HG02763 (cell line): Measurements from ENCODE around the gene KIAA1614.

Experiments used
- ATAC-seq: cut with Tn5 transposase; IDR thresholded peaks from one replicate; pipeline ENCODE4 v1.9.1; 2021; ENCODE audit warnings: mild to moderate bottlenecking, moderate library complexity; ENCODE audit not compliant: unreplicated experiment

The KIAA1614 gene, protein sequence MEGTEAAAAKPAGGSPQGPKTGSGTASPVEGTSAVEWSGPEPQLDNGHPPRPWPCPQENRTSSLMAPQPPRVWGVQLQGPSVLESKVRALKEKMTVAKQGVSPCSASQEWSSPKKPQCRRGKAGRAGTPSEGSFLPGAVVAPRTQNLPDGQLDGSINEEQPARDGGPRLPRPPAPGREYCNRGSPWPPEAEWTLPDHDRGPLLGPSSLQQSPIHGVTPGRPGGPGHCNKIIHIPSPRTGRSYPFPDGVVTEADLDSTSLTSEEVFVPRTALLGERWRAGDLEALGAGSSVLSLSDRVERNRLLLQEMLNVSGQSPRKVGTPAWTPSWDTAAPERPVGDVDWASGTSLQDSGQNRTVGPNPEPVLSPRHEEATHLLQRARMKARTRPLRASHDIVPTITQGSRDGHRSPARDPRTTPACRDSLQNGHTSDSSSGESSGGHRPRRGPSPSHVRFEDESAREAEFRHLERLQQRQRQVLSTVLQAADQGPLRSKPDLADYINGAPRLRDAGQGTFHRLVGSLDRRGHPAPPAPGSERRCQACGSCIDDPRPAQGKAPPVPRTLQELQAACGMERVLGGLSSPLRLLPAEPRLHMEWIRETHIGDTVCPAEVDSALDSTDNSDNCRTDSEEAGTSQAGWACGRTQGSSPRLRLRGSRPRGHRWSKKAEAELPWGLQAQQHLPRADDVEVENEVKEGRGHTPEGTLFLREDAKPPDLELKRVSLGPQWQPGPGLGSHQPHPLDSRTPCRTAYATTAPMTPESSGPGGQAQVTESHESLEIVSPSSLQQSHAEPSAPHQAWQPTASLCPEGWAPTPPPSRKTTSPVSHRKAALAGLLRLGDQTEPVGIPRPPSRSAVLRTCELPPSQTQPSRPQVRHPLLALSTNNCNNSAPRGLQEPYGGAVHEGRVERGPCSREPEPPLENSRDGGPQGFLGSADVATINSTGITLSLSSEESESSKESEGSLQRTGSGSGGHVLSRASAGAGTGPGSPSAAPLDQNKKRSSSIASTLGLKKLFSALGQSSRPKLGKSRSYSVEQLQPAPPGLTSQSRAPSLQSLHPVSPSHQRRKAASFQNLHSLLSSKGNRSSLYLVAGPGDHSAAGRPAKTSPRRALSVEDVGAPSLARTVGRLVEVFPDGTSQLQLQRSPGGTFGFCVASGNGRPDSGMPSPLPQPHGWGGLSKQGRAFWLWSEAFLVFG

DNA sequence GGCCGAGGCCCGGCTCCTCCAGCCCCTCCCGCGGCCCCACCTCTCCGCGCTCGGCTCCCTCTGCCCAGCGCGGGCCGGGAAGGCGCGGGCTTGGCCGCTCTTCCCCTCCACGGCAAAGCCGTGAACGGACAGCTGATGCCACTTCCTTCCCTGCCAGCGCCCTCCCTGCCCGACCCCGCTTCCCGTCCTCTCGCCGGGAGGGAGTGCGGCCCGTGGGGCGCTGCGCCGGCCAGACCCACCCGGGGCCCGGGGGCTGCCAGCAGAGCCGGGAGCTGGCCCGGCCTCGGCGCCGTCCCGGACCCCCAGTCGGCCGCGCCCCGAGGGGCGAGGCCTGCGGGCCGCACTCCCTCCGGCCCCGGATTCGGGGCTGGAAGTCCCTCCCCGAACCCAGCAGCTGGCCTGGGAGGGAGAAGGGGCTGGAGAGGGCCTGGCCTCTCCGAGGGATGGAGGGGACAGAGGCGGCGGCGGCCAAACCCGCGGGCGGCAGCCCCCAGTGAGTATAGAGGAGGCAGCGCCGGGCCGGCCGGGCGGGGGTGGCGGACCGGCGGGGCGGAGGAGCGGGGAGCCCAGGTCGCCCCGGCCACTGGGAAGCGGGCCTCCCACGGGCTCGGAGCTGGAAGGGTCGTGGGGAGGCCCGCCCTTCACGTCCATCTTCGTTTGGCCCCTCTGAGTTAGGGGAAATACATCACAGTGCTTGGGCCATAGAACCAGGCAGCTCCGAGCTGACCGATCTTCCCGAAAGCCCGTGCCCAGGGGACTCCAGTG lies at the start of gene KIAA1614:
Gene KIAA1614, plus strand, starts transcription at position 97 of the 765 bp plus-strand sequence. Its CDS starts 347 bp downstream, at position 444.
- ATAC-seq = no peak

DNA sequence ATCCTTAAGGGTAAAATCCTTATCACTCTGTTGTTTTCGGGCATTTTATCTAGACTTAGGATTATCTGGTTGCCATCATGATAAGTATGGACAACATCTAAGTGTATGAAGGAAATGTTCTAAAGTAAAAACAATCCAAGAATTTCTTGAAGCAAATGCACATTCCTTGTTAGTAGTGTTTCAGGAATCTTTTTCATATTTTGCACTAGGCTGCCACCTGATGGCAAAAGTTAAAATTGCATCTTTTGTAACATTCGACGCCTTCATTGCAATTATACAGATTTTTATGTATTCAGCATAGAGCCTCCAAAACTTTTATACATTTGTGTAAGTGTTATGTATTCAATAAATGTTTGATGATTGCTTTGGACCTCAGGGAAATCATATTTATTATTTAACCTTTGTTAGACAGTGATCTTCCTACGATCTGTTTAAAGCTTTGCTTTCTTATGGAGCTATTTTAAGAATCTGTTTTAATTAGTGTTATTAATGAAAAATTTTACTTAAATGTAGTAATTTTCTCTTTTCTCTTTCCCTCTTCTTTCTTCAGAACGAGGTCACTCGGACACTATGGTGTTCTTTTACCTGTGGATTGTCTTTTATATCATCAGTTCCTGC lies 49.4 kb upstream of the KIAA1614 start:
- ATAC-seq = no peak

DNA sequence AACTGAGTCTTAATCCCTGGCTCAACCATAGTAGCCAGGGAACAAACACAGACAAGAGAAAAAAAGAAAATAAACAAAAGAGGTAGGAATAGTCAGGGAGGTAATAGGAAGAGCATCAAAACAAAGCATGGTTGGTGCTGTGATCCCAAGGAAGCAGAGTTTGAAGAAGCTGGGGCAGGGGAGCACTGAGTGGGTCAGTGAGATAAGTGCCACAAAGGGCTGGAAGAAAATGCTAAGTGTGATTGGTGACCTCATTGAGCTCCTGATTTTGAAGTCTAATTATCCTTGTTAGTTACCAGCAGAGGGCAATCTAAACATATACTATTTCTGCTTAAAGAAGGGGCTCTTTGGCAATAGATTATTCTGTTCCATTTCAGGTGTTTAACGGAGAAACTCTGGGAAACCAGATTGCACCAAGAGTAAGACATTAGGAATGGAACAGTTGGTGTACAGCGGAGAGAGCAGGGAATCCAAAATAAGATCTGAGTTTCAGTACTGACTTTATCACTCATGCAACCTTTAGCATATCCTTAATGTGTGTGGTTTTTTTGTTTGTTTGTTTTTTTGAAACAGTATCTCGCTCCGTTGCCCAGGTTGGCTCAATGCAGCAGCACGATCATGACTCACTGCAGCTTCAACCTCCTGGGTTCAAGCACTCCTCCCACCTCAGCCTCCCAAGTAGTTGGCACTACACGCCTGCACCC lies 30.7 kb upstream of the KIAA1614 start:
- no peak for ATAC-seq

DNA sequence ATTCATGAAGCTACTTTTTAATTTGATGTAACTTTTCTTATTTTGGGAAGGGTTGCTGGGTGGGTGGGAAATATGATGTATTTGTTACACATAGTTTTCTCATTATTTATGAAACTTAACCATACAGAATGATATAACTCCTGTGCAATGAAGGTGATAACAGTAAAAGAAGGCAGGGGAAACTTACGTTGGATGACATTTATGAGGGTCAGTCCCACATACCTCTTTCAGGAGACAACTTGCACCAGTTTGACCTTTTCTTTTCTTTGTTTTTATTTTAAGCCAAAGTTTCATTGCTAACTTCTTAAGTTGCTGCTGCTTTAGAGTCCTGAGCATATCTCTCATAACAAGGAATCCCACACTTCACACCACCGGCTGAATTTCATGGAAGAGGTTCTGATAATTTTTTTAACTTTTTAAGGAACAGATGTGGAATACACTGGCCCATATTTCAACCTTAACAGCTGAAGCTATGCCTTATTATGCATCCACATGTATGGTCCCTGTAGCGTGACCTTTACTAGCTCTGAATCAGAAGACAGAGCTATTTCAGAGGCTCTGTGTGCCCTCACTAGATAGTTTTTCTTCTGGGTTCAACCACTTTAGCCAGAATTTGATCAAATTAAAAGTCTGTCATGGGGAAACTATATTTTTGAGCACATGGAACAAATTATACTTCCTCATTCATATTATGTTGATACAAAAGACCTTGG lies 28.0 kb upstream of the KIAA1614 start:
- no peak for ATAC-seq

DNA sequence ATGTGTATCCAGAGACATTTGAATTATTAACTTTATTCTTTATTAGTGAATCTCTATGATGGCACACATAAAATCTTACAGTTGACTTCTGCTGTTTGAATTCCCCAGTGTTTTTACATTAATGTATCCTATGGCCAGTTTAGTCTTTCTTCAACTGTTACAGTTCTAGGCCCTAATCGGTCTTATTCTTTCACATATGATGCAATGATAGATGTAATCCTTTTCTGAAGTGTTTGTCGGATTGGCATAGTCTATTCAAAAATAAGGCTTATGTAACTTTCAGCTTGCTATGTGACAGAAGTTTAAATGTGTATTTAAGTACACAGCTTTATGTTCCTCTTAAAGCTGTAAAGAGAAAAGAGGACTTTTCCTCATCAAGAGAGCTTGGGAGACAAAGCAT lies 26.4 kb upstream of the KIAA1614 start:
- ATAC-seq = no peak

DNA sequence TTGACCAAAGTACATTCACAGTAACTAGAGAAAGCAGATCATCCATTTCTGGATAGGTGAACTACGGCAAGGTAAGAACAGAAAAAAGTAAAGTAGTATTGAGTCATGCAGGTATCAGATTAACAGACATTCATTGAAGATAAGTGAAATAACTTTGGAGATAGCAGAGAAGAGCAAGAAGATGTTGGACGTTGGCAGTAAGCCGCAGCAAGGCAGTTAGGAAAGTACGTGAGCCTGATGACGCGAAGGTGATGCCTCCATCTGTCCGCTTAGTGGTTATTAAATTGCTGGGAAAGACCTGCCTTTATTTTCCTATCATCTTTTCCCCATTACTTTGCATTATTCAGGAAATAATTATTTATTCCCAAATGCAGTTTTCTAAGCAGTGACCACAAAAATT lies 24.9 kb upstream of the KIAA1614 start:
- no peak for ATAC-seq

DNA sequence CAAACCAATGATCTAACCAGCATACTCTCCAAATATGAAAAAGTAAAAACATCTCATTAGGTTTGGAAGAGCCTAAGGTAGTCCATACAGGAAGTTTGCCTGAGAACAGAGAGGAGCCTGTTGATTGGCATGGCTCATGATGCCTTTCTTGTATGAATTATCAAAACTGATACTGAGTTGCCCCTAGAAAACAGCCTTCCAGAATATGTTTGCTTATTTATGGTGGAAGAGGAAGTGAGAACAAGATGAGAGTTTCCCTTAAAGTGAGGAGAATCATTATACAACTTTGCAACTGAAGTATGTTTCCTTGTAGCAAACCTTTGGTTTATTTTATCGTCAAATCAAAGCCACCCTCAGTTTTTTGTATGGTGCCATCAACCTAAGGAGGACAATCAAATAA lies 23.8 kb upstream of the KIAA1614 start:
- ATAC-seq = peak; percentile 71

DNA sequence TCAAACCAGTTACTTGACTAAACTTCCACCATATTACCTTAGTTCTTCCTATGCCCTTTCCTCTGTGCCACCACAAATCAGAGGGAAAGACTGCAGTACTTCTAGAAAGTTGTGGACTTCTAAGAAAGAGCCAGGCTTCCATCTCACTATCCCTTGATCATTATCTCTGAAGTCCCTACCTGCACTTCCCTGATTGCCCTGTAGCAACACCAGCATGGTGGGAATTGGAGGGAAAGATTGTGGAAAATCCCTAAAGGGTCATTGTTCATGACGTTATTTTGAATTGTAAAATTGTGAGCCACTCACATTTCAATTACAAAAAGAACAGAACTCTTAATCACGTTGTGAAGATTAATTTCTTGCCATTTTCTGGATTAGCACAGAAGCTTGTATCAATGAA lies 23.4 kb upstream of the KIAA1614 start:
- no peak for ATAC-seq

DNA sequence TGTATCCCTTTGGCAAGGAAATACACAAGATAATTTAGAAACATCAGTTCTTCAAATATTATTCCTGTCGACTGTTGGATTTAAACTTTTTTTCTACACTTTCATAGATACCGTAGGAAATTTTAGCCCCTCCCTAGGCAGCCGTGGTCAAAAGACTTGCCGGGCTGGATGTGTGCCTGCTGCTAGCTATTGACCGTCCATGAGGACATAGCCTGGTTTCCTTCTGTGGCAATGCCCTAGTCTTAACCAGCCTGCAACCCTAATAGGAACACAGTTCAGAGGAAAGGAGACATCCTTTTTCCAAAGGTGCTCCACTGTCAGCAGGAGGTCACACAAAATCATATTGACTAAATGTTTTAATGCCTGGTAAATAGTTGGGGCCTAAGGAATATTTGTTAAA lies 20.4 kb upstream of the KIAA1614 start:
- ATAC-seq = no peak

DNA sequence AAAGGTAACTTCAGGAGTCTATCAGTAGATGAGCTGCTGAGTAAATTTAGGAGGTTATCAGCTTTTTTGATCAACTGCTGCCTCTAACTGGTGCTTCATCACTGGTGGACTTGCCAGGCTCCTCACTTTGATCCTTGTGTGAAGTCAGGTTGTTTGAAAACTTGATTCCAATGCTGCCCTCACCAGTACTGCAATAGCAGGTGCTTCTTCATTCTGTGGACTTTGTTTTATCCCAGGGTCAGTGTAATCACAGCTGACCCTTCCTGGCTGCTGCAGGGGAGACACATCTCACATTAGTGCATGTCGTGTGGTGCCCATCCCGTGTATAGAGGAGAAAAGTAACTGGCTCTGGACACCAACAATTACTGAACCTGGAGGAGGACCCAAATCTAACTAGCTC lies 20.0 kb upstream of the KIAA1614 start:
- no peak for ATAC-seq

DNA sequence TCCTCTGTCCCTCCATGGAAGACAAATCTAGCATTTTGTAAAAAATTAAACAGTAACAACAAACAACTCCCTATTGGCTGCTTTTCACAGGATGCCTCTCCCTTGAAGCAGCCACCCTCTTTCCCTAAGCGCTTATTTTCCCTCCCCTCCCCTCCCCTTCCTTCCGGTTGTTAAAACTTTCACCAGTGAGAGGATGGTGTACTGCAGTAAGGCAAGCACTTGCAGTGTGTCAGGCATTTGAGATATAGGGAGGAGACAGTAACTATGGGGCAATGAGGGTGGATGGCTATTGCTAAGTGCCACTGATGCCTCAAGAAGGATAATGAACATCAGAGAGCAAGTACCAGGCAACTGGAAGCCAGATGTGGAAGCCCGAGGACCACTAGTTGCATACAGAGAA lies 19.1 kb upstream of the KIAA1614 start:
- no peak for ATAC-seq

DNA sequence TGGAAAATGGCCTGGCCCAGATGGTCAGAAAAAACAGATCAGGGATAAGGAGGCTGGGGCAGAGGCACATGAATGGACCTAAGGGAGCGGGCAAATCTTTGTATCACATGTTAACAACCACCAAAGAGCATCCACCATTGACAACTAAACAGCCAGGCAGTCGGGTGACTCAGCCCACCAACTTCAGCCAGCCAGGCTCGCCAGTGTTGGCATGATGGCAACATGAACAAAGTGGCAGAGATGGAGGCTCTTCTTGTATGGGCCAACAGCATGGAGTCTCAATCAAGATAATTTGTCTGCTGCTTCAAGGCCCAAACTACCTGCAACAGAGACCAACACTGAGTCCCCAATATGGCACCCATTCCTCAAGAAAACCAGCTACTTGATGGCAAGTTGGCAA lies 16.5 kb upstream of the KIAA1614 start:
- no peak for ATAC-seq

DNA sequence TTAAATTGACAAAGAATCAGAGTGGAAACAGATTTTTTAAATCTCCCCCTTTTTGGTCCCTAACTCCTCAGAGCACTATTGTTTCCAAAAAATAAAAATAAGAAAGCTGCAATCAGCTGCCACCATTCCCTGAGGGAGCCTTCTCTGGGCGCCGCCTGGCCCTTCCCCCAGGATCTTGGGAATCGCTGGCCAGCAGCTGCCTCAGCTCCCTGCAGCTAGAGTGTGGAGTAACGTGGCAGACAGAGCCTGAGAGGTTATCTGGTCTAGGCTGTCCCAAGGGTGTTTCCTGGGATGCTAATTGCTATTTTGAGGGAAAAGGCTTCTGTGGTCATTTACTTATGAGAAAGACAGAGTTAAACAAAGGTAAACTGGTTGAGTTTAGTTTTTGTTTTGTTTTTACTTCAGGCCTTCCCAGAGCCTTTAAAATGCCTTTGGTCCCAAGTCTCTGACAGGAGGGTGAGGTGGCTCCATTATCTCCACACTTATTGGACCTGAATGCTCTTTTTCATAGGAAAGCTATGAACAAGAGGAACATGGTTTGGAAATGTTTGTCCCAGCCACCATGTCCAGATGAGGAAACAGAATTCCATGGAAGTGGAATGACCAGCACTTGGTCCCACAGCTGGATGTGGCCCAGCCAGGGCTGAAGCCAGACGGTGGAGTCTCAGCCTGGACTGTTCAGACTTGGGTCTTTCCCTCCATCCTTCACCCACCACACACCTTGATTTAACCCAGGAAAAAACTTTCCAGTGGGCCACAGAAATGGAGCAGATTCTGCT lies 14.1 kb upstream of the KIAA1614 start:
- no peak for ATAC-seq

DNA sequence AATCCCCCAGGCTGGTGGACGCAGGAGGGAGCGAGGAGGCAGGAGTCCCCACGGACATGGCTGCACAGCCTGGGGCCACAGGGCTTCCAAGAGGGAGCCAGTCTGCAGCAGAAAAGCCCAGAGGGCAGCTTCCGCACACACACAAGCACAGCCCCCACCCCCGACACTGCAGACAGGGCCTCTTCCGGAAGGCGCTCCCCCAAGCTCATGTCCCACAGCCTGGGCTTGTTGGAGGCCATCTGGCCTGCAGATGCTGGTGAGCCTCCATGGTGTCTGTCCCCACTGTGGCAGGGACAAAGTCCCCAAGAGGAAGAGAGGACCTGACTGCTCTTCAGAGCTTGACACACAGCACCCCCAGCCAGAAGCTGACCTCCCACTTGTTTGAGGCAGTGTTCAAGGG lies 13.4 kb upstream of the KIAA1614 start:
- ATAC-seq = no peak

DNA sequence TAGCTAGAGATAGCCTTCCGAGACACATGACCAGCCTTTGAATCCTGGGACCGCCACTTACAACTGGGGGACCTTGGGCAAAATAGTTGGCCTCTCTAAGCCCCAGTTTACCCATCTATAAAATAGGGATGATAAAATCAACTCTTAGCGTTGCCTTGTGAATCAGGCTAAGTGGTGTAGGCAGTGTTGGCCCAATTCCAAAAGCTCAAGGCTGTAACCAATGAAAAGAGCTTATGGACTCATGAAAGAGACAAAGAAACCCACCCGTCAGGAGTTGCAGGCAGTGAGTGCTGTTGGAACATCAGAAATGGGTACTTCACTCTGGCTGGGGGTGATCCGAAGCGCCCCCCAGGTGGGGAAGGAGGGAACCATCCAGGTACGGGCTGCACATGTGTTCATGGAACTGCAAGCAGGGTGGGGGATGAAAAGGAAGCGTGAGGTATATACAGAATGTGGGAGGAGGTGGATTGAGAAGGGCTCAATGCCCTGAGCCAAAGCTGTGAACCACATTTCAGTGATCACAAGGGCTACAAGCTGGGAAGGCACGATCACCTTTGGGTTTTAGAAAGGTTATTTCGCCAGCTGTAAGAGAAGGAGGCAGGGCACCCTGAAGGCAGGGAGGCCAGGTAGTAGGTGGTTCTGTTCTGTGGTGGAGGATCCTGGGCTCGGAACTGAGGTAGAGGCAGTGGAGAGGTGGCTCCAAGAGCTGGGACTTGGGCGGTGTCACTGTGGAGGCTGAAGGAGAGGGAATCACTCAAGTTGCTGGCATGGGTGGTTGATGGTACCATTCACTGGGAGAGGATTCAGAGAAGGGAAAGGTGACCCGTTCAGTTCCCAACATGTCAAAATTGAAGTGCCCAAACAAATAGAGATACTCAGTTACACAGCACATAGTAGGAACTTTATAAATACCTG lies 11.4 kb upstream of the KIAA1614 start:
- no peak for ATAC-seq

DNA sequence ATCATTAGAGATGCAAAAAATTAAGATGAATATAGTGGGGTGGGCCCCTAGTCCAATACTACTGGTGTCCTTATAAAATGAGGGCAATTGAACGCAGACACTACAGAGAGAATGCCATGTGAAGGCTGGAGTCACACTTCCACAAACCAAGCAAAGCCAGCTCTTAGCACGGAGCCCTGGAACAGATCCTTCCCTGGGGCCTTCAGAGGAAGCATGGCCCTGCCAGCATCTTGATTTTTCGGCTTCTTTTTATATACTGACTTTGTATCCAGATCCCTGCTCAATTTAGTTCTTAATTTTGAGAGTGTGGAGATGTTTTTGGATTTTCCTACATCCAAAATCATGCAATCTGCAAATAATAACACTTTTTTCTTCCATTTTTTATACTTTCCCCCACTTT lies 10.2 kb upstream of the KIAA1614 start:
- ATAC-seq = no peak

DNA sequence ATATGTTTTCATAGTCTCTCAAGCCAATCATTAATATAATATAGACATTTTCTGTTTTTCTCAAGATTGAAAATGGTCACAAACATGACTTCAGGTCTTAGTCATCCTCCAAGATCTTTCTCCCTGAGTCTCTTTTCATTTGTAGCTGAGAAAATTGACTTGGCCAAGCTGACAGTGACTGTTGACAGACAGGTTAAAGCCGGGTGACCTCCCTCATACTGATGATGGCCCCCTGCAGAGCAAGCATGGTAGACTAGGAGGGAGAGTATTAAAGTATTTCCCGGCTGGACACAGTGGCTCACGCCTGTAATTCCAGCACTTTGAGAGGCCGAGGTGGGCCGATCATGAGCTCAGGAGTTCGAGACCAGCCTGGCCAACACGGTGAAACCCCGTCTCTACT lies 6.8 kb upstream of the KIAA1614 start:
- no peak for ATAC-seq
